Peyer's patch (tissue), 4 donors: ENCODE measurements around the gene DPF3. TPM values are rescaled to one million over a fixed set of nuclear protein-coding genes. Genes with fewer than 3 reads are reported as not detected.

Source experiments
- DNase-seq, 3 donors: peaks; one replicate each; pipeline ENCODE4 v3.0.0-alpha.2; 2017 to 2019
- H3K27ac ChIP-seq, 4 donors: fragments of 200-600 bp; sonication (generic); one replicate each; pipeline ENCODE4 v1.5.1; 2016 to 2019
- H3K27me3 ChIP-seq, 2 donors: fragments of 200-600 bp; sonication (generic); one replicate each; pipeline ENCODE4 v1.5.1; 2019
- H3K36me3 ChIP-seq, 3 donors: fragments of 200-600 bp; sonication (generic); one replicate each; pipeline ENCODE4 v1.5.1; 2016 to 2019
- H3K4me1 ChIP-seq, 4 donors: fragments of 200-600 bp; sonication (generic); one replicate each; pipeline ENCODE4 v1.5.1; 2016 to 2019
- H3K4me3 ChIP-seq, 4 donors: fragments of 200-600 bp; sonication (generic); 1 replicate in 3 of 4; 2 replicates in 1 of 4; pipeline ENCODE4 v1.5.1; 2016 to 2019; ENCODE audit warnings: mild to moderate bottlenecking in 1 of 4
- H3K9me3 ChIP-seq, 4 donors: fragments of 200-600 bp; sonication (generic); one replicate each; pipeline ENCODE4 v1.5.1; 2016 to 2019; ENCODE audit warnings: mild to moderate bottlenecking in 1 of 4
- POLR2A ChIP-seq, 2 donors: fragments of 450-650 bp; IDR thresholded peaks; one replicate each; pipeline ENCODE4 v1.5.1; 2017; ENCODE audit warnings: antibody characterized with exemption in 2 of 2, mild to moderate bottlenecking in 2 of 2, moderate library complexity in 2 of 2
- total RNA-seq, 4 donors: library from RNA; depleted of rRNA; stranded (reverse); fragments of >200 nt; gene quantifications; one replicate each; pipeline ENCODE4 v1.1.0, GENCODE V29; 2016
- TF ChIP-seq, protein P1 (sequence below), 6 experiments: fragments of 450-650 bp in 4 of 6; fragments of 200-600 bp in 2 of 6; sonication (generic) in 1 of 6; IDR thresholded peaks; one replicate each; pipeline ENCODE4 v1.5.1; 2017 to 2019; ENCODE audit warnings: antibody characterized with exemption in 6 of 6, mild to moderate bottlenecking in 3 of 6, moderate library complexity in 1 of 6

The DPF3 gene
- total RNA-seq, 4 donors from 2014 or later = 10.7 to 25.6 (median 17.9) TPM

DNA sequence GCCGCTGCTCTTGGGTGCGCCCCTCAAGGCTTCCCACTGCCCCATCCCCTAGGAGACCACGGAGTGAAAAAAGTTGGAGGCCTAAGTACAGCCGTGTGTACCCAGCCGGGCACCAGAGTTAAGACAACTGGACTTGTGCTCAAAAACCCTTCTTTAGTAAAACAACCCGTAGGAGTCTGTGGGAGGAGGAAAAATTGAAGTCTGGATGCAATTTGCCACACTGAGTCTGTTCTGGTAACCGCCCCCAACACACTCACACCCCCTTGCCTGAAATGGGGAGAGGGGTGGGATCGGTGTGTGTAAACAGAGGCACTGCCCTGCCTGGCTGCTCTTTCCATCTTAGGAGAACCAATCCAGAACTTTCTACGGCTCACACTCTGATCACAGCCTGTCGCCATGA, 41.7 kb downstream of the DPF3 start:
- Histone ChIP-seq H3K36me3 (no peaks in the 10 kb centered on the region), H3K9me3 (no peaks in the 10 kb centered on the region), H3K4me3 (no peak overlapping the region), H3K27ac (no peak overlapping the region), H3K4me1 (peaks cover 0 to 8% (median 0%) of the 10 kb centered on the region in 4 donors), H3K27me3 (no peaks in the 10 kb centered on the region)
- no peak for DNase-seq
- no peak for TF ChIP-seq POLR2A (IDR thresholded peaks at IDR 0.05)
- TF ChIP-seq, protein P1, sequence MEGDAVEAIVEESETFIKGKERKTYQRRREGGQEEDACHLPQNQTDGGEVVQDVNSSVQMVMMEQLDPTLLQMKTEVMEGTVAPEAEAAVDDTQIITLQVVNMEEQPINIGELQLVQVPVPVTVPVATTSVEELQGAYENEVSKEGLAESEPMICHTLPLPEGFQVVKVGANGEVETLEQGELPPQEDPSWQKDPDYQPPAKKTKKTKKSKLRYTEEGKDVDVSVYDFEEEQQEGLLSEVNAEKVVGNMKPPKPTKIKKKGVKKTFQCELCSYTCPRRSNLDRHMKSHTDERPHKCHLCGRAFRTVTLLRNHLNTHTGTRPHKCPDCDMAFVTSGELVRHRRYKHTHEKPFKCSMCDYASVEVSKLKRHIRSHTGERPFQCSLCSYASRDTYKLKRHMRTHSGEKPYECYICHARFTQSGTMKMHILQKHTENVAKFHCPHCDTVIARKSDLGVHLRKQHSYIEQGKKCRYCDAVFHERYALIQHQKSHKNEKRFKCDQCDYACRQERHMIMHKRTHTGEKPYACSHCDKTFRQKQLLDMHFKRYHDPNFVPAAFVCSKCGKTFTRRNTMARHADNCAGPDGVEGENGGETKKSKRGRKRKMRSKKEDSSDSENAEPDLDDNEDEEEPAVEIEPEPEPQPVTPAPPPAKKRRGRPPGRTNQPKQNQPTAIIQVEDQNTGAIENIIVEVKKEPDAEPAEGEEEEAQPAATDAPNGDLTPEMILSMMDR (IDR thresholded peaks at IDR 0.05) = no peak

DNA sequence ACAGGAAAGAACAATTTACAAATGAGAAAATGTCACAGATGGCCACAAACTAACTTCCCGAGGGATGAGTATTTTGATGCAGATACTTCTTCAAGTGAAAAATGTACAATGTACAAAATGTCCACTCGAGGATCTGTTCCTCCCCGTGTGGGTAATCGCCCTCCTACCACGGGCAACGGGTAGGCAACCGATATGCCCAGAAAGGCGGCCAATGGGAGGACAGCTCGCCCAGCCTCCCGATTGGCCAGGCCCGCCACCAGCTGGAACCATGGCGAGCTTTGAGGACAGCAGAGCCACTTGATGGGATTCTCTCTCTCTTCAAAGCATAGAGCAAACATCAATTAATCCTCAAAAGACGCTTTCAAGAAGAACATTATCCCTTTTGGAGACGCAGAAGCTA, 42.3 kb downstream of the DPF3 start:
- DNase-seq = no peak
- Histone ChIP-seq H3K4me1 (peaks cover 0 to 8% (median 0%) of the 10 kb centered on the region in 4 donors), H3K36me3 (no peaks in the 10 kb centered on the region), H3K27ac (no peak overlapping the region), H3K9me3 (no peaks in the 10 kb centered on the region), H3K27me3 (no peaks in the 10 kb centered on the region), H3K4me3 (no peak overlapping the region)
- TF ChIP-seq POLR2A (IDR thresholded peaks at IDR 0.05) = no peak
- TF ChIP-seq, protein P1 (IDR thresholded peaks at IDR 0.05) = no peak

DNA sequence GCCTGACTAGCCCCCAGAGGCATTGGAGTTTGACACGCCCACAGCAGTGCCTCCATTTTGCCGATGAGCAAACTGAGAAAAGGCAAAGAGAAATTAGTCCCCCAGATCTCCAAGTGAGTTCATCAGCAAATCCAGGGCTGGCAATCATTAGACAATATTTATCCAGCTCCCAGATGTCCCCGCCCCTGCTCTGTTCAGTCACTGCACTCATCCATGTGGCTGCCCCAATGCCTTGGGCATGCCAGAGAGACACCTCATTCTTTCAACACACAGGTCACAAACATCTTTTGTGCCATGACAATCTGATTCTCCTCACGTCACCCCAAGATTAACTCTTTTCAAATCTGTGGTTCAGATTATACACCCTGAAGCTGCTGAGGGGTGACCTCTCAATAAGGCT, 43.5 kb downstream of the DPF3 start:
- Histone ChIP-seq H3K4me3 (no peak overlapping the region), H3K36me3 (no peaks in the 10 kb centered on the region), H3K27ac (no peak overlapping the region), H3K27me3 (no peaks in the 10 kb centered on the region), H3K9me3 (no peaks in the 10 kb centered on the region), H3K4me1 (no peaks in the 10 kb centered on the region)
- TF ChIP-seq, protein P1 (IDR thresholded peaks at IDR 0.05) = no peak
- no peak for TF ChIP-seq POLR2A (IDR thresholded peaks at IDR 0.05)
- DNase-seq = no peak

DNA sequence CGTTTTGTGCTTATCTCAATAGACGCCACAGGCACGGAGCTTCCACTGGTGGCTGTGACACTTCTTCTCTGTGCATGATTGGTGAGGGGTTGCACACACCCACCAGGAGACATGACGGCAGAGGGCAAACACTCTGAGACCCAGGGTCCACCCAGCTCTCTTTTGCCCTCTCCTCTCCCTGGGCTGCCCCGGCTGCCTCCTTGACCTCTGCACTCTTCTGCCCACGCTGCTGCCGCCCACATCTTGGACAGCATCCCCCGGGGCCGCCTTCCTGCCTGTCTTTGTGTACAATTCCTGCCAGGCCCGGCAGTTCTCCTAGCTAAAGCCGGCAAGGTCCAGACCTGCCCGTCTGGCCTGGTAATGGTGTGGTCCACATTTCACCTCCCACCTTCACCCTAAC, 44.7 kb downstream of the DPF3 start:
- H3K9me3 ChIP-seq = no peaks in the 10 kb centered on the region
- no peak for DNase-seq
- H3K4me3 ChIP-seq = no peak overlapping the region
- no peaks in the 10 kb centered on the region for H3K4me1 ChIP-seq
- H3K27ac ChIP-seq = no peak overlapping the region
- TF ChIP-seq POLR2A (IDR thresholded peaks at IDR 0.05) = no peak
- TF ChIP-seq, protein P1 (IDR thresholded peaks at IDR 0.05) = no peak
- H3K36me3 ChIP-seq = no peaks in the 10 kb centered on the region
- H3K27me3 ChIP-seq = no peaks in the 10 kb centered on the region

DNA sequence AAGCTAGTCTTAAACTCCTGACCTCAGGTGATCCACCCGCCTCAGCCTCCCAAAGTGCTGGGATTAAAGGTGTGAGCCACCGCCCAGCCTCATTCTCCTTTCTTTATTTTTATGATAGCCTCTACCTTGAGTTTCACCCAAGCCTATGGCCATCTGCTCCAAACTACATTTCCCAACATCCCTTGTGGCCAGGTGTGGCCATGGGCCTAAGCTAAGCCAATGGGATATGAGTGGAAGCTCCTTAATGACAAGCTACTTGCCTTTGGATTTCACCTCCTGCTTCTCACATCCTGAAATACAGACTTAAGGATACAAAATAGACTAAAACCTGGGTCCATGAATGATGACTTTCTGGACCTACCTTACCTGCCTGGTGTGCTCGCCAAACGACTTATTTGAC, 46.2 kb downstream of the DPF3 start:
- TF ChIP-seq, protein P1 (IDR thresholded peaks at IDR 0.05) = no peak
- TF ChIP-seq POLR2A (IDR thresholded peaks at IDR 0.05) = no peak
- H3K9me3 ChIP-seq = no peaks in the 10 kb centered on the region
- H3K4me1 ChIP-seq = no peaks in the 10 kb centered on the region
- no peaks in the 10 kb centered on the region for H3K36me3 ChIP-seq
- no peaks in the 10 kb centered on the region for H3K27me3 ChIP-seq
- no peak overlapping the region for H3K27ac ChIP-seq
- DNase-seq = no peak
- H3K4me3 ChIP-seq = no peak overlapping the region

DNA sequence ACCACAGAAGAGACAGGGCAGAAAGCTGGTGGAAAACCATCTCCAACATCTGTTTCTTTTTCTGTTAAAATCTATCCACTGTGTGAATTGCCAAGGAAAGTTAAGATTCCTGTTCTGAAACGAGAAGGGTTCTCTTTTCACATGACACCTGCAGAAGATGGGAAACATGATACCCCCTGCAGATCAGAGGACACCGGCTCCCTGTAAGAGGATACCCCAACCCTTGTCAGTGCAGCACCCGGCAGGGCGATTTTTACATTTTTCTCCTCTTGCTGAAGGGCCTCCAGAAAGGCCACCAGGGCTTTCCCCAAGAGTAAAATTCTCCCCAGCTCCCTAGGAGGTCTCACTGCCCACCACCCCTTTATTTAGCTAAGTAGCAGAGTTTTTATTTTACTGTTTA, 48.2 kb downstream of the DPF3 start:
- TF ChIP-seq POLR2A (IDR thresholded peaks at IDR 0.05) = no peak
- TF ChIP-seq, protein P1 (IDR thresholded peaks at IDR 0.05) = no peak
- Histone ChIP-seq H3K27ac (no peak overlapping the region), H3K36me3 (no peaks in the 10 kb centered on the region), H3K9me3 (no peaks in the 10 kb centered on the region), H3K4me1 (no peaks in the 10 kb centered on the region), H3K4me3 (no peak overlapping the region), H3K27me3 (no peaks in the 10 kb centered on the region)
- no peak for DNase-seq
